ENCODE measurements around the gene SHISA4. TPM values are rescaled to one million over a fixed set of nuclear protein-coding genes. Genes with fewer than 3 reads are reported as not detected.

Gene SHISA4
- total RNA-seq, 2 experiments from 2014 or later = 0.33 TPM; not detected in 1

DNA sequence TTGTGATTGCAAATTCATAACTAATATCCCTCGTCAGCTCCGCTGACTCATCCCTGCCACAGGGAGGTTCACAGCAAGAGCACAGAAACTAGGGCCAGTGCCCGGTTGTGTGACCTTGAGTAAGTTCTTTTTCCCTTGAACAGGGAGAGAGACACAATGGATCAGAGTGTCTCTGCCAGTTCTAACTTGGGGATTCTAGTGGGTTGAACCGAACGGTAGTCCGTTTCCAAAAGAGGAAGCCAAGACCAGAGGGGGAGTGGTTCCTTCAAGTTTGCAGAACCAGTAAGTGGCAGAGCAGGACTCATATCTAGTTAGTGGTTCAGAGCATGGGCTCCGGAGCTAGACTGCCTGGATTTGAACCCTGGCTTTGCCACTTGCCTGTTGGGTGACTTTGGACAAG lies 4.9 kb upstream of the SHISA4 start:
- CTCF ChIA-PET = interaction anchor here (3.5 to 5.1 kb wide), 2 partner anchors 12 to 115 kb away, joined by 11 to 46 read pairs; no protein-coding TSS in a partner anchor
- no peak overlapping the region for H3K27ac Mint-ChIP-seq
- H3K4me1 Mint-ChIP-seq (ENCODE audit: low read depth) = no peaks in the 10 kb centered on the region
- H3K9me3 Mint-ChIP-seq = no peaks in the 10 kb centered on the region
- peaks cover 9% of the 10 kb centered on the region for H3K27me3 Mint-ChIP-seq (ENCODE audit: low read depth)
- intact Hi-C loops (cut with micrococcal nuclease) = no loop called here
- H3K36me3 Mint-ChIP-seq (ENCODE audit: low read depth) = peaks cover 4% of the 10 kb centered on the region
- DNase-seq = no peak
- no peak overlapping the region for H3K4me3 Mint-ChIP-seq

DNA sequence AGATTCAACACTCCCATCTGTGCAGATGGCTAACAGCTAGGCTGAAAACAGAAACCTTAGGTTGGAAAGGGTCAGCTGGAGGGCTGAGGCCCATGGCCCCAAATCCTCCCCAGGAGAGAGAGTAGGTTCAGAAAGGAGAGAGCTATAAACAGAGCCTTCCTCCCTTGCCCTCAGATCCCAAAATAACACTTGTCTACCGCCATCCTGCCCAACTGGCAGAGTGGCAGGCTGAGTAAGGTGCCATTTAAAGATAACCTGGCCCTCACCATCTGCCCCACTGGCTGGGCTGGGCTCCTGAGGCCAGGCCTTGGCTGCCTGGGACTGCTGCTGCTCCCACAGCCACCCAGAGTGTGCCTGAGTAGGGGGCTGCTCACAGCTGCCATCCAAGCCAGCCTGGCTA lies 4.3 kb upstream of the SHISA4 start:
- Mint-ChIP-seq H3K27me3 (ENCODE audit: low read depth) (peaks cover 10% of the 10 kb centered on the region), H3K36me3 (ENCODE audit: low read depth) (no peaks in the 10 kb centered on the region), H3K4me3 (no peak overlapping the region), H3K4me1 (ENCODE audit: low read depth) (peaks cover under 1% of the 10 kb centered on the region), H3K9me3 (no peaks in the 10 kb centered on the region), H3K27ac (no peak overlapping the region)
- CTCF ChIA-PET = interaction anchor here (0.8 to 5.1 kb wide), 3 partner anchors 11 to 115 kb away, joined by 3 to 46 read pairs (median 11); no protein-coding TSS in a partner anchor
- intact Hi-C loops (cut with micrococcal nuclease) = no loop called here
- DNase-seq = no peak

DNA sequence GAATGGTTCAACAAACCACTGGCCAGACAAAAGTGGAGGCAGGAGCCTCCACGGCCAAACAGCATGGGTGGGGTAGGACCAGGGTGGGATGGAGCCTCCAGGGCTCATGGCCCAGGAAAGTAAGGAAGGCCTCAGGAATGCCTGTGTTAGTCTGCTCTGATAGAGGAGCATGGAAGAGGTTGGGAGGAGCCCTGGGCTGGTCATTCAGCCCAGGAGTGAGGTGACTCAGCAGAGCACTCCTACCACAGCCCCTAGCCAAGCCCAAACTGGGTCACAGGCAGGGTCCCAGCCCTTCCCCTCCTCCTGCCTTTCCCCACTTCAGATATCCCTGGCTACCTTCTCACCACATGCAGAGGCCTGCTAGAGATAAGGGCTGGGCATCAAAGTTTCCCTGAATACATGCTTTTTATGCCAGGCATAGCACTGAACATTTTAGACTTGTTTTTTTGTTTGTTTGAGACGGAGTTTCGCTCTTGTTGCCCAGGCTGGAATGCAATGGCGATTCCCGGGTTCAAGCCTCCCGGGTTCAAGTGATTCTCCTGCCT lies 3.1 kb upstream of the SHISA4 start:
- CTCF ChIA-PET = interaction anchor here (1.2 to 5.1 kb wide), 3 partner anchors 9 to 56 kb away, joined by 3 to 46 read pairs (median 4); partner anchors contain the start of gene IPO9
- H3K4me3 Mint-ChIP-seq = no peak overlapping the region
- peaks cover 20% of the 10 kb centered on the region for H3K27me3 Mint-ChIP-seq (ENCODE audit: low read depth)
- H3K4me1 Mint-ChIP-seq (ENCODE audit: low read depth) = peaks cover 3% of the 10 kb centered on the region
- H3K36me3 Mint-ChIP-seq (ENCODE audit: low read depth) = no peaks in the 10 kb centered on the region
- intact Hi-C loops (cut with micrococcal nuclease) = no loop called here
- H3K9me3 Mint-ChIP-seq = no peaks in the 10 kb centered on the region
- H3K27ac Mint-ChIP-seq = no peak overlapping the region
- no peak for DNase-seq

- H3K36me3 Mint-ChIP-seq (ENCODE audit: low read depth) = no peaks in the 10 kb centered on the region
- H3K4me1 Mint-ChIP-seq (ENCODE audit: low read depth) = peaks cover 3% of the 10 kb centered on the region
- H3K4me3 Mint-ChIP-seq = no peak overlapping the region
- intact Hi-C loops (cut with micrococcal nuclease) = no loop called here
- CTCF ChIA-PET = interaction anchor here (1.2 to 5.1 kb wide), 4 partner anchors 8 to 57 kb away, joined by 3 to 46 read pairs (median 5); partner anchors contain the start of gene IPO9
- DNase-seq = no peak
- H3K27me3 Mint-ChIP-seq (ENCODE audit: low read depth) = peaks cover 23% of the 10 kb centered on the region
- no peak overlapping the region for H3K27ac Mint-ChIP-seq
- H3K9me3 Mint-ChIP-seq = no peaks in the 10 kb centered on the region
Observed at GRCh38 chr1:201886103-201886885, 2.4 kb upstream of the SHISA4 start.

GRCh38 chr1:201887116-201887866 lies 1.4 kb upstream of the SHISA4 start:
- no peak overlapping the region for H3K27ac Mint-ChIP-seq
- CTCF ChIA-PET = interaction anchor here (0.6 to 5.1 kb wide), 5 partner anchors 9 to 70 kb away, joined by 3 to 46 read pairs (median 6); no protein-coding TSS in a partner anchor
- H3K4me1 Mint-ChIP-seq (ENCODE audit: low read depth) = peaks cover 3% of the 10 kb centered on the region
- DNase-seq = no peak
- H3K9me3 Mint-ChIP-seq = no peaks in the 10 kb centered on the region
- peaks cover 30% of the 10 kb centered on the region for H3K27me3 Mint-ChIP-seq (ENCODE audit: low read depth)
- intact Hi-C loops (cut with micrococcal nuclease) = no loop called here
- H3K4me3 Mint-ChIP-seq = no peak overlapping the region
- no peaks in the 10 kb centered on the region for H3K36me3 Mint-ChIP-seq (ENCODE audit: low read depth)

- DNase-seq = no peak
- CTCF ChIA-PET = no interaction called here
- Mint-ChIP-seq H3K9me3 (no peaks in the 10 kb centered on the region), H3K27me3 (ENCODE audit: low read depth) (peaks cover 38% of the 10 kb centered on the region), H3K4me1 (ENCODE audit: low read depth) (peaks cover 3% of the 10 kb centered on the region), H3K36me3 (ENCODE audit: low read depth) (no peaks in the 10 kb centered on the region), H3K27ac (no peak overlapping the region), H3K4me3 (peak overlapping the region; percentile 43)
- intact Hi-C loops (cut with micrococcal nuclease) = no loop called here
Observed at GRCh38 chr1:201889090-201889968, 631 bp downstream of the SHISA4 start.

- no peak for DNase-seq
- CTCF ChIA-PET = interaction anchor here (0.6 kb wide), 1 partner anchor 9 kb away, joined by 3 read pairs; no protein-coding TSS in a partner anchor
- intact Hi-C loops (cut with micrococcal nuclease) = no loop called here
- Mint-ChIP-seq H3K36me3 (ENCODE audit: low read depth) (no peaks in the 10 kb centered on the region), H3K4me1 (ENCODE audit: low read depth) (peaks cover 3% of the 10 kb centered on the region), H3K27me3 (ENCODE audit: low read depth) (peaks cover 38% of the 10 kb centered on the region), H3K9me3 (no peaks in the 10 kb centered on the region), H3K27ac (no peak overlapping the region), H3K4me3 (no peak overlapping the region)
Observed at GRCh38 chr1:201890223-201890622, 1.5 kb downstream of the SHISA4 start.

GRCh38 chr1:201890806-201891450 lies 2.2 kb downstream of the SHISA4 start:
- H3K27ac Mint-ChIP-seq = no peak overlapping the region
- no peak overlapping the region for H3K4me3 Mint-ChIP-seq
- intact Hi-C loops (cut with micrococcal nuclease) = no loop called here
- H3K27me3 Mint-ChIP-seq (ENCODE audit: low read depth) = peaks cover 38% of the 10 kb centered on the region
- H3K9me3 Mint-ChIP-seq = no peaks in the 10 kb centered on the region
- CTCF ChIA-PET = no interaction called here
- peaks cover 5% of the 10 kb centered on the region for H3K4me1 Mint-ChIP-seq (ENCODE audit: low read depth)
- no peaks in the 10 kb centered on the region for H3K36me3 Mint-ChIP-seq (ENCODE audit: low read depth)
- DNase-seq = no peak

DNA sequence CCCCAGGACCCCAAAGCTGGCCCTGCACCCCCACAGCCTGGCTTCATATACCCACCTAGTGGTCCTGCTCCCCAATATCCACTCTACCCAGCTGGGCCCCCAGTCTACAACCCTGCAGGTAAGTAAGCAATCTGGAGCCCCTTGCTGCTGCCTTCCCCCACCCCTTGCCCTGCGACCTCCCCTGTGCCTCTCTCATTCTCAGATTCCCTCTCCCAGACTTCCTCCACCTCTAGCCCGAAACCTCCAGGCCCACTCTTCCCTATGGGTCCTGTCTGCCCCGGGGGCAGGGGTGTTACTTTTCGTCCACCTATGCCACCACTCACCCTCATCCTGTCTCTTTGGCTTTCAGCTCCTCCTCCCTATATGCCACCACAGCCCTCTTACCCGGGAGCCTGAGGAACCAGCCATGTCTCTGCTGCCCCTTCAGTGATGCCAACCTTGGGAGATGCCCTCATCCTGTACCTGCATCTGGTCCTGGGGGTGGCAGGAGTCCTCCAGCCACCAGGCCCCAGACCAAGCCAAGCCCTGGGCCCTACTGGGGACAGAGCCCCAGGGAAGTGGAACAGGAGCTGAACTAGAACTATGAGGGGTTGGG lies 2.9 kb downstream of the SHISA4 start:
- Mint-ChIP-seq H3K4me3 (no peak overlapping the region), H3K9me3 (no peaks in the 10 kb centered on the region), H3K36me3 (ENCODE audit: low read depth) (no peaks in the 10 kb centered on the region), H3K27me3 (ENCODE audit: low read depth) (peaks cover 38% of the 10 kb centered on the region), H3K27ac (no peak overlapping the region), H3K4me1 (ENCODE audit: low read depth) (peaks cover 8% of the 10 kb centered on the region)
- DNase-seq = no peak
- intact Hi-C loops (cut with micrococcal nuclease) = no loop called here
- CTCF ChIA-PET = interaction anchor here (1.1 to 8.0 kb wide), 2 partner anchors 82 to 88 kb away, joined by 5 to 123 read pairs; no protein-coding TSS in a partner anchor

- intact Hi-C loops (cut with micrococcal nuclease) = no loop called here
- Mint-ChIP-seq H3K27ac (no peak overlapping the region), H3K4me3 (no peak overlapping the region), H3K27me3 (ENCODE audit: low read depth) (peaks cover 38% of the 10 kb centered on the region), H3K4me1 (ENCODE audit: low read depth) (peaks cover 8% of the 10 kb centered on the region), H3K36me3 (ENCODE audit: low read depth) (no peaks in the 10 kb centered on the region), H3K9me3 (no peaks in the 10 kb centered on the region)
- CTCF ChIA-PET = interaction anchor here (1.1 to 8.0 kb wide), 2 partner anchors 81 to 87 kb away, joined by 5 to 123 read pairs; no protein-coding TSS in a partner anchor
- no peak for DNase-seq
Observed at GRCh38 chr1:201892211-201892610, 3.5 kb downstream of the SHISA4 start.

DNA sequence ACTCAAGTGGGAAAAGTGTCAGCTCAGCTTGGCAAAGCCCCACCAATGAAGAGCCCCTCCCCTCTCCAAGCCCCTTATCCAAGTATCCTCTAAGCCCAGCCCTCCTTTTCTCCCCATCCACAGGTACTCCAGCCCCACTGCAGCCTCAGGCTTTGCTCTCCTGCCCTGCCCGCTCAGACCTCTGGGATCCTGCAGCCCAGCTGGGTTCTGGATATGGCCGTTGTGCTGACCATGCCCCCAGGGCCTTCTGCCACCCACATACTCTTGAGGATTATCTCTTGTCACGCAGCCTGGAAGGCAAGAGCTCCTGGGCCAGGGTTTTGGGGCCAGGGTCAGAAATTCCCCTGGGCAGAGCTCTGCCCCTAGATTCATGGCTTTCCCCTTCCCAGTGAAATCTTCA lies 4.7 kb downstream of the SHISA4 start:
- no peaks in the 10 kb centered on the region for H3K9me3 Mint-ChIP-seq
- H3K27me3 Mint-ChIP-seq (ENCODE audit: low read depth) = peaks cover 28% of the 10 kb centered on the region
- H3K27ac Mint-ChIP-seq = no peak overlapping the region
- CTCF ChIA-PET = interaction anchor here (1.4 to 8.0 kb wide), 3 partner anchors 11 to 80 kb away, joined by 10 to 123 read pairs (median 40); no protein-coding TSS in a partner anchor
- H3K4me1 Mint-ChIP-seq (ENCODE audit: low read depth) = peaks cover 8% of the 10 kb centered on the region
- H3K36me3 Mint-ChIP-seq (ENCODE audit: low read depth) = no peaks in the 10 kb centered on the region
- intact Hi-C loops (cut with micrococcal nuclease) = no loop called here
- H3K4me3 Mint-ChIP-seq = no peak overlapping the region
- DNase-seq = no peak
